Measurements from ENCODE around the gene MALRD1. TPM values are rescaled to one million over a fixed set of nuclear protein-coding genes. Genes with fewer than 3 reads are reported as not detected.

MALRD1 gene
- total RNA-seq, 1 experiment from 2014 or later: 0.50 TPM

- TF ChIP-seq IRF2 (CRISPR knock-in tag; IDR thresholded peaks at IDR 0.05; ENCODE audit: borderline replicate concordance, low read depth): no peak
- TF ChIP-seq NFYB (CRISPR knock-in tag; conservative IDR thresholded peaks at IDR 0.05; ENCODE audit: low read depth): no peak
- no peak for TF ChIP-seq ZNF416 (CRISPR knock-in tag; IDR thresholded peaks at IDR 0.05)
- TF ChIP-seq JAZF1 (CRISPR knock-in tag; IDR thresholded peaks at IDR 0.05): no peak
Measured at GRCh38 chr10:19169041-19169440, 120.4 kb downstream of the MALRD1 start (continued).

GRCh38 chr10:19169684-19170083 is 121.1 kb downstream of the MALRD1 start:
- Mint-ChIP-seq H3K4me3 (no peak overlapping the region), H3K4me1 (peaks cover 4% of the 10 kb centered on the region), H3K27ac (no peak overlapping the region), H3K27me3 (ENCODE audit: low read depth) (no peaks in the 10 kb centered on the region), H3K36me3 (no peaks in the 10 kb centered on the region), H3K9me3 (no peaks in the 10 kb centered on the region)
- ATAC-seq (no peak), DNase-seq (ENCODE audit: low spot score) (no peak)
- TF ChIP-seq SMAD4 (CRISPR knock-in tag; IDR thresholded peaks at IDR 0.05) (no peak), CREB1 (CRISPR knock-in tag; IDR thresholded peaks at IDR 0.05) (no peak), ZNF425 (CRISPR knock-in tag; conservative IDR thresholded peaks at IDR 0.05) (no peak)
- ChIA-PET CTCF (interaction anchor here (0.9 to 1.6 kb wide), 5 partner anchors 12 to 376 kb away, joined by 3 to 8 read pairs (median 6); no protein-coding TSS in a partner anchor), POLR2A (no interaction called here)

DNA sequence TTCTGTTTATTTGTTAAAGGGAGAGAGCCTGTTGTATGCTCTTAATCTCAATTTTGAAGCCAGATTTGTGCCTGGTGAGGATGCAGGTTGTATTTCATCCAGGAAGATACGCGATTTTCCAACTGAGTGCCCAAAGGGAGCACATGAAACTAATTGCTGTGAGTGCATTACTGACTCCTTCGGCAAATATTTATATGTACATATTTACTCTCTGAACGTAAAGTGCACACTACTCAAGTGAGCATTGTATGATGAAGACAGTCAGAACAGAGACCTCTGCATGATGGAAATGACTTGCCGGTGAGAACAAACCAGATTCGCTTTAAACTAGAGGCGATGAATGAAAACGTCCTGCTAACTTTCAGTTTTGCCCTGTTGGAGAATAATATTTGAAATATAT is 130.1 kb downstream of the MALRD1 start:
- Mint-ChIP-seq H3K27me3 (ENCODE audit: low read depth) (no peaks in the 10 kb centered on the region), H3K36me3 (no peaks in the 10 kb centered on the region), H3K4me1 (no peaks in the 10 kb centered on the region), H3K27ac (no peak overlapping the region), H3K4me3 (no peak overlapping the region), H3K9me3 (no peaks in the 10 kb centered on the region)
- DNase-seq (ENCODE audit: low spot score) (no peak), ATAC-seq (no peak)
- CTCF ChIA-PET: no interaction called here
- POLR2A ChIA-PET: interaction anchor here (0.6 kb wide), 1 partner anchor 132 kb away, joined by 3 read pairs; no protein-coding TSS in a partner anchor
- TF ChIP-seq JUN (CRISPR knock-in tag; IDR thresholded peaks at IDR 0.05): no peak
- TF ChIP-seq, protein P1, sequence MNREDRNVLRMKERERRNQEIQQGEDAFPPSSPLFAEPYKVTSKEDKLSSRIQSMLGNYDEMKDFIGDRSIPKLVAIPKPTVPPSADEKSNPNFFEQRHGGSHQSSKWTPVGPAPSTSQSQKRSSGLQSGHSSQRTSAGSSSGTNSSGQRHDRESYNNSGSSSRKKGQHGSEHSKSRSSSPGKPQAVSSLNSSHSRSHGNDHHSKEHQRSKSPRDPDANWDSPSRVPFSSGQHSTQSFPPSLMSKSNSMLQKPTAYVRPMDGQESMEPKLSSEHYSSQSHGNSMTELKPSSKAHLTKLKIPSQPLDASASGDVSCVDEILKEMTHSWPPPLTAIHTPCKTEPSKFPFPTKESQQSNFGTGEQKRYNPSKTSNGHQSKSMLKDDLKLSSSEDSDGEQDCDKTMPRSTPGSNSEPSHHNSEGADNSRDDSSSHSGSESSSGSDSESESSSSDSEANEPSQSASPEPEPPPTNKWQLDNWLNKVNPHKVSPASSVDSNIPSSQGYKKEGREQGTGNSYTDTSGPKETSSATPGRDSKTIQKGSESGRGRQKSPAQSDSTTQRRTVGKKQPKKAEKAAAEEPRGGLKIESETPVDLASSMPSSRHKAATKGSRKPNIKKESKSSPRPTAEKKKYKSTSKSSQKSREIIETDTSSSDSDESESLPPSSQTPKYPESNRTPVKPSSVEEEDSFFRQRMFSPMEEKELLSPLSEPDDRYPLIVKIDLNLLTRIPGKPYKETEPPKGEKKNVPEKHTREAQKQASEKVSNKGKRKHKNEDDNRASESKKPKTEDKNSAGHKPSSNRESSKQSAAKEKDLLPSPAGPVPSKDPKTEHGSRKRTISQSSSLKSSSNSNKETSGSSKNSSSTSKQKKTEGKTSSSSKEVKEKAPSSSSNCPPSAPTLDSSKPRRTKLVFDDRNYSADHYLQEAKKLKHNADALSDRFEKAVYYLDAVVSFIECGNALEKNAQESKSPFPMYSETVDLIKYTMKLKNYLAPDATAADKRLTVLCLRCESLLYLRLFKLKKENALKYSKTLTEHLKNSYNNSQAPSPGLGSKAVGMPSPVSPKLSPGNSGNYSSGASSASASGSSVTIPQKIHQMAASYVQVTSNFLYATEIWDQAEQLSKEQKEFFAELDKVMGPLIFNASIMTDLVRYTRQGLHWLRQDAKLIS (CRISPR knock-in tag; IDR thresholded peaks at IDR 0.05; ENCODE audit: borderline replicate concordance): no peak
- TF ChIP-seq, protein P2, sequence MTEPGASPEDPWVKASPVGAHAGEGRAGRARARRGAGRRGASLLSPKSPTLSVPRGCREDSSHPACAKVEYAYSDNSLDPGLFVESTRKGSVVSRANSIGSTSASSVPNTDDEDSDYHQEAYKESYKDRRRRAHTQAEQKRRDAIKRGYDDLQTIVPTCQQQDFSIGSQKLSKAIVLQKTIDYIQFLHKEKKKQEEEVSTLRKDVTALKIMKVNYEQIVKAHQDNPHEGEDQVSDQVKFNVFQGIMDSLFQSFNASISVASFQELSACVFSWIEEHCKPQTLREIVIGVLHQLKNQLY (CRISPR knock-in tag; IDR thresholded peaks at IDR 0.05): no peak
- TF ChIP-seq SP1 (CRISPR knock-in tag; conservative IDR thresholded peaks at IDR 0.05): no peak
- TF ChIP-seq NR2C2 (CRISPR knock-in tag; IDR thresholded peaks at IDR 0.05): no peak
- no peak for TF ChIP-seq ZMAT4 (CRISPR knock-in tag; IDR thresholded peaks at IDR 0.05)
- TF ChIP-seq MAX (CRISPR knock-in tag; IDR thresholded peaks at IDR 0.05): no peak
- no peak for TF ChIP-seq CREM (CRISPR knock-in tag; IDR thresholded peaks at IDR 0.05)
- no peak for TF ChIP-seq PRRX2 (CRISPR knock-in tag; IDR thresholded peaks at IDR 0.05)
